ENCODE data around the gene RFX1. TPM values are rescaled to one million over a fixed set of nuclear protein-coding genes. Genes with fewer than 3 reads are reported as not detected.

RFX1 gene
- total and polyA plus RNA-seq, 2 donors (not counting 1 experiment from before 2014, with no cell fraction given) = 9.2 to 33.3 TPM

- no peaks in the 10 kb centered on the region for H3K36me3 ChIP-seq (replicated peaks in 1 of 2; ENCODE audit: control extremely low read depth in 1 of 2, control insufficient read depth in 1 of 2, extremely low read depth in 1 of 2, insufficient read depth in 2 of 2, low read length in 1 of 2)
- peaks cover 10% of the 10 kb centered on the region for H3K4me1 Mint-ChIP-seq
- no peak within 1 kb of the TSS for H3K4me3 ChIP-seq (ENCODE audit: control extremely low read depth in 1 of 5, extremely low read depth in 1 of 5, insufficient read depth in 1 of 5, low read depth in 2 of 5, low read length in 4 of 5)
- intact Hi-C loops (cut with micrococcal nuclease) = no loop called here
- no peak for DNase-seq
- H3K9me3 ChIP-seq (ENCODE audit: control extremely low read depth in 1 of 3, control insufficient read depth in 2 of 3, insufficient read depth in 1 of 3, low read length in 2 of 3) = peaks cover 0 to 6% (median 0%) of the 10 kb centered on the region in 3 donors
- no peak within 1 kb of the TSS for H3K27ac Mint-ChIP-seq
- peaks cover 0 to 4% of the 10 kb centered on the region in 2 donors for H3K4me1 ChIP-seq (ENCODE audit: control insufficient read depth in 2 of 2, insufficient read depth in 2 of 2, low read length in 2 of 2)
- no peak for ATAC-seq (ENCODE audit: low read depth)
- no peak within 1 kb of the TSS for H3K27ac ChIP-seq (ENCODE audit: low read length in 2 of 2)
- H3K79me2 ChIP-seq (ENCODE audit: control insufficient read depth, insufficient read depth, low read length) = no peaks in the 10 kb centered on the region
- H3K4me2 ChIP-seq (replicated peaks; ENCODE audit: low read depth, low read length, poor library complexity, severe bottlenecking) = no peak within 1 kb of the TSS
- no peaks in the 10 kb centered on the region for H4K20me1 ChIP-seq (ENCODE audit: control insufficient read depth, insufficient read depth, low read length, poor library complexity, severe bottlenecking)
- H3K27me3 Mint-ChIP-seq = peaks cover 16% of the 10 kb centered on the region
- 27% methylated on average over 3 of the region's 21 CpGs for WGBS (ENCODE audit: insufficient coverage)
- ChIA-PET POLR2A (interaction anchor here (0.5 to 0.6 kb wide), 3 partner anchors 109 to 702 kb away, joined by 3 to 5 read pairs (median 3); no protein-coding TSS in a partner anchor), CTCF (interaction anchor here (0.6 kb wide), 1 partner anchor 153 kb away, joined by 4 read pairs; no protein-coding TSS in a partner anchor)
- H3K9me3 Mint-ChIP-seq (ENCODE audit: insufficient read depth) = no peaks in the 10 kb centered on the region
- H3K9ac ChIP-seq (ENCODE audit: low read length) = no peak within 1 kb of the TSS
- TF ChIP-seq EZH2 (IDR thresholded peaks at IDR 0.05; ENCODE audit: borderline replicate concordance, insufficient read depth, low read depth, low read length, poor library complexity, severe bottlenecking) = no peak
- TF ChIP-seq CTCF (IDR thresholded peaks at IDR 0.05) = no peak
- no peak within 1 kb of the TSS for H2AFZ ChIP-seq (ENCODE audit: insufficient read depth, low read depth, low read length, poor library complexity, severe bottlenecking)
- H3K27me3 ChIP-seq (replicated peaks in 1 of 4; ENCODE audit: control extremely low read depth in 1 of 4, control insufficient read depth in 3 of 4, insufficient read depth in 4 of 4, low read length in 3 of 4) = peaks cover 0 to 22% (median 10%) of the 10 kb centered on the region in 4 experiments
- no peak within 1 kb of the TSS for H3K4me3 Mint-ChIP-seq
Measured at GRCh38 chr19:13938301-13939064, 67.6 kb downstream of the RFX1 start, which contains the start of gene PODNL1. PODNL1 (minus strand) TSS chr19:13938417; CDS start chr19:13938181, 236 bp downstream.

All from B cell (primary cell).